ENCODE results near the gene TST. TPM values are rescaled to one million over a fixed set of nuclear protein-coding genes. Genes with fewer than 3 reads are reported as not detected.

TST gene
- total RNA-seq, 1 donor: 6.7 TPM

GRCh38 chr22:37057796-37058510, 38.7 kb upstream of the TST start:
- Histone ChIP-seq H3K4me1 (ENCODE audit: insufficient read depth, low read length) (peaks cover under 1% of the 10 kb centered on the region), H3K27me3 (ENCODE audit: insufficient read depth, low read length) (no peaks in the 10 kb centered on the region), H3K4me3 (ENCODE audit: low read length) (no peak overlapping the region), H3K9me3 (ENCODE audit: low read depth, low read length) (no peaks in the 10 kb centered on the region)

- no peaks in the 10 kb centered on the region for H3K9me3 ChIP-seq (ENCODE audit: low read depth, low read length)
- no peak overlapping the region for H3K4me3 ChIP-seq (ENCODE audit: low read length)
- H3K4me1 ChIP-seq (ENCODE audit: insufficient read depth, low read length): peaks cover 8% of the 10 kb centered on the region
- no peaks in the 10 kb centered on the region for H3K27me3 ChIP-seq (ENCODE audit: insufficient read depth, low read length)
These were observed 38.0 kb upstream of the TST start for GRCh38 chr22:37057226-37057625.

- Histone ChIP-seq H3K4me1 (ENCODE audit: insufficient read depth, low read length) (peaks cover 14% of the 10 kb centered on the region), H3K9me3 (ENCODE audit: low read depth, low read length) (no peaks in the 10 kb centered on the region), H3K27me3 (ENCODE audit: insufficient read depth, low read length) (no peaks in the 10 kb centered on the region), H3K4me3 (ENCODE audit: low read length) (no peak overlapping the region)
These were observed 37.0 kb upstream of the TST start for GRCh38 chr22:37056246-37056645.

DNA sequence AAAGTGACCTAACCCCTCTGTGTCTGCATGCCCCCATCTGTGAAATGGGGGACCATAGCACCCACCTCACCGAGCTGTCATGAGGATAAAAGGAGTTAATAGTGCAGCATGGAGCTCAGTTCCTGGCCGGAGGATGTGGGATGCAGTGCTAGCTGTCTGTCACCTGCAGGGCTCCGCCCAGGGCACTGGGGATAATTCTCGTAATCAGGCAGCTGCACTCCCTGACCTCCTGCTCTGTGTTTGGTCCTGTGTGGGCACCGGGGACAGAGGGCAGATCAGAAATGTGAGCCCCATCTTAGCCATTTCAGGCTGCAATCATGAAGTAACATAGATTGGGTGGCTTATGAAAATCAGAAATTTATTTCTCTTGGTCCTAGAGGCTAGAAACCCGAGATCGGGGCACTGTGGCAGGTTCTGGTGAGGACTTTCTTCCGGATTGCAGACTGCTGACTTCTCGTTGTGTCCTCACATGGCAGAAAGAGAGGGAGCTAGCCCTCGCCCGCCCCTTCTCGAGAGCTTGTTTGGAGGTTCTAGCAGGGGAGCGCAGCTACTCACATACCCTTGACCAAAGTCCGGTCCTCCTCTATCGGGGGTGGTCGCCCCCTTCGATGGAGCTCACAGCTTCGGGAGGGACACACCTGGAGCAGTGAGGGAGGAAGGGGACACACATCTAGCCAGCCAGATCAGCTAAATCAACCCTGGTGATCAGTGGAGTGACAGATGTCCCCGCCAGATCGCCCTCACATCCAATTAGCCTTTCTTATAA, 35.5 kb upstream of the TST start:
- no peak overlapping the region for H3K4me3 ChIP-seq (ENCODE audit: low read length)
- no peaks in the 10 kb centered on the region for H3K9me3 ChIP-seq (ENCODE audit: low read depth, low read length)
- H3K27me3 ChIP-seq (ENCODE audit: insufficient read depth, low read length): no peaks in the 10 kb centered on the region
- H3K4me1 ChIP-seq (ENCODE audit: insufficient read depth, low read length): peaks cover 26% of the 10 kb centered on the region

DNA sequence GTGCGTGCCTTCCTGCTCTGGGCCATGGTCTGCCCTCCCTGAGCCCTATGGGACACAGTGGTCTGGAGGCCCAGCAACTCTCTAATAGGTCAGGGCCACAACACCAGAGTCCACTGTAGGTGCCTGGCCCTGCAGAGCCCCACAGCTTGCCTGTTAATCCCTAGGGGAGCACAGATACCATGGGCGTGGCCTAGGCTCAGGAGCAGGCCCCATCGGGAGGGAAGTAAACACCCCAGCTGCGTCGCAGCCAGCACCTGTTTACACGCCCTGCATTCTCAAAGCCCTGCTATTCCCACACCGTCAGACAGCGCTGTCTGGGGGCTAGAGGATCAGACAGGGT, 34.8 kb upstream of the TST start:
- H3K9me3 ChIP-seq (ENCODE audit: low read depth, low read length): no peaks in the 10 kb centered on the region
- no peak overlapping the region for H3K4me3 ChIP-seq (ENCODE audit: low read length)
- H3K27me3 ChIP-seq (ENCODE audit: insufficient read depth, low read length): no peaks in the 10 kb centered on the region
- peaks cover 26% of the 10 kb centered on the region for H3K4me1 ChIP-seq (ENCODE audit: insufficient read depth, low read length)

- Histone ChIP-seq H3K9me3 (ENCODE audit: low read depth, low read length) (no peaks in the 10 kb centered on the region), H3K4me1 (ENCODE audit: insufficient read depth, low read length) (peaks cover 26% of the 10 kb centered on the region), H3K4me3 (ENCODE audit: low read length) (no peak overlapping the region), H3K27me3 (ENCODE audit: insufficient read depth, low read length) (no peaks in the 10 kb centered on the region)
These were observed 34.2 kb upstream of the TST start for GRCh38 chr22:37053310-37054055.

GRCh38 chr22:37052386-37053309, 33.4 kb upstream of the TST start:
- Histone ChIP-seq H3K4me1 (ENCODE audit: insufficient read depth, low read length) (peaks cover 26% of the 10 kb centered on the region), H3K9me3 (ENCODE audit: low read depth, low read length) (no peaks in the 10 kb centered on the region), H3K4me3 (ENCODE audit: low read length) (no peak overlapping the region), H3K27me3 (ENCODE audit: insufficient read depth, low read length) (no peaks in the 10 kb centered on the region)

DNA sequence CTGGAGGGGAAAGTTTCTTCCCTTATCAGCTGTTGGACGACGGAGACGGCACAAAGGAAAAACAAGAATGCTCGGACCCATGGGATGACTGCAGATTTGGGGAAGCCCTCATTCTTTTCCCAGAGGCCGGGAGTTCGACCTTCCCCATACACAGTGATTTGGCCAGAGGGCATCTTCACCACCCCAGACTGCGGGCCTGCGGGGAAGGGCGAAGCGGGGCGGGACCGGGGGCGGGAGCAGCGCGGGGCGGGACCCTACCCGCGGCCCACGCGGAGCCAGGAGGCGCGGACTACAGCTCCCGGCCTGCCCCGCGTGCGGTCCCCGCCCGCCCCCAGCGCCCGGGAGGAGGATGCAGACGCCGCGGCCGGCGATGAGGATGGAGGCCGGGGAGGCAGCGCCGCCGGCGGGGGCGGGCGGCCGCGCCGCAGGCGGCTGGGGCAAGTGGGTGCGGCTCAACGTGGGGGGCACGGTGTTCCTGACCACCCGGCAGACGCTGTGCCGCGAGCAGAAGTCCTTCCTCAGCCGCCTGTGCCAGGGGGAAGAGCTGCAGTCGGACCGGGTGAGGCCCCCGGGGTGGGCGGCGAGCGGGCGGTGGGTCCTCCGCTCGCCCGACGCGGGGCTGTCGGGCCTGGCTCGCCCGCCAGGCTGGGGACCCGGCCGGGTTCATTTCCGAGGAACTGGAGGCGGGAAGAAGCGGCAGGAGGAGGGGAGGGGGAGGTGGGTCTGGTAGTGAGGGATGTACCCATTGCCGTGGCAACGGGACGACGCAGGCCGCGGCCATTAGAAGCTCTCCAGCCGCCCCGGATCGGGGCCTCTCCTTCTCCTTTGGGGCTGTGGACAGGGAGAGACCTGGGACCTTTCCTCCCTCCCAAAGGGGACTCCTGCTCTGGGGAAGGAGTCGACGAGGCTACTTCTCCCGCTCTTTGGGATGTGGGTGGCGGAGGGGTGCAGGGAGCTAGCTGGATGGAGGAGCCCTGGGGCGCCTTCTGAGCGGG, 32.4 kb upstream of the TST start, which contains the start of gene KCTD17:
KCTD17 (plus strand) TSS at position 352 of the 995 bp plus-strand sequence; CDS start at position 371, 19 bp downstream.
- peaks cover 26% of the 10 kb centered on the region for H3K4me1 ChIP-seq (ENCODE audit: insufficient read depth, low read length)
- H3K27me3 ChIP-seq (ENCODE audit: insufficient read depth, low read length): no peaks in the 10 kb centered on the region
- H3K4me3 ChIP-seq (ENCODE audit: low read length): peak within 1 kb of the TSS; percentile 52
- H3K9me3 ChIP-seq (ENCODE audit: low read depth, low read length): no peaks in the 10 kb centered on the region

- H3K4me3 ChIP-seq (ENCODE audit: low read length): no peak overlapping the region
- H3K27me3 ChIP-seq (ENCODE audit: insufficient read depth, low read length): no peaks in the 10 kb centered on the region
- H3K4me1 ChIP-seq (ENCODE audit: insufficient read depth, low read length): peaks cover 28% of the 10 kb centered on the region
- no peaks in the 10 kb centered on the region for H3K9me3 ChIP-seq (ENCODE audit: low read depth, low read length)
These were observed 31.7 kb upstream of the TST start for GRCh38 chr22:37050913-37051312.

GRCh38 chr22:37049224-37049623, 30.0 kb upstream of the TST start:
- Histone ChIP-seq H3K9me3 (ENCODE audit: low read depth, low read length) (no peaks in the 10 kb centered on the region), H3K4me3 (ENCODE audit: low read length) (no peak overlapping the region), H3K27me3 (ENCODE audit: insufficient read depth, low read length) (no peaks in the 10 kb centered on the region), H3K4me1 (ENCODE audit: insufficient read depth, low read length) (peaks cover 41% of the 10 kb centered on the region)

DNA sequence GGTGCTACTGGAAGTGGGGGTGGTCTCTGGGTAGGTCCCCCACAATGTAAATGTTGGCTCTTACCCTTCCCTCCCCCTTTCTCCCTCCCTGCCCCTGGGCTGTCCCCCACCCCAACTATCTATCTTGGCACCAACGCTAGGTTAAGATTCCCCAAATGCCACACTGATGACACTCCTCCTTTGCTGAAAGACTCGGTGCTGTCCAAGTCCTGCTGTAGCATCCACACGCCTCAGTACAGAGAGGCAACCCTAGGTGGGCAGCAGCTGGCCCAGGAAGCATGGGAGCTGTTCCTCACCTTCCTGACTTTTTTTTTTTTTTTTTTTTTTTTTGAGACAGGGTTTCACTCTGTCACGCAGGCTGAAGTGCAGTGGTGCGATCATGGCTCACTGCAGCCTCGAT, 28.9 kb upstream of the TST start:
- H3K27me3 ChIP-seq (ENCODE audit: insufficient read depth, low read length): no peaks in the 10 kb centered on the region
- H3K9me3 ChIP-seq (ENCODE audit: low read depth, low read length): no peaks in the 10 kb centered on the region
- H3K4me3 ChIP-seq (ENCODE audit: low read length): no peak overlapping the region
- H3K4me1 ChIP-seq (ENCODE audit: insufficient read depth, low read length): peaks cover 41% of the 10 kb centered on the region

DNA sequence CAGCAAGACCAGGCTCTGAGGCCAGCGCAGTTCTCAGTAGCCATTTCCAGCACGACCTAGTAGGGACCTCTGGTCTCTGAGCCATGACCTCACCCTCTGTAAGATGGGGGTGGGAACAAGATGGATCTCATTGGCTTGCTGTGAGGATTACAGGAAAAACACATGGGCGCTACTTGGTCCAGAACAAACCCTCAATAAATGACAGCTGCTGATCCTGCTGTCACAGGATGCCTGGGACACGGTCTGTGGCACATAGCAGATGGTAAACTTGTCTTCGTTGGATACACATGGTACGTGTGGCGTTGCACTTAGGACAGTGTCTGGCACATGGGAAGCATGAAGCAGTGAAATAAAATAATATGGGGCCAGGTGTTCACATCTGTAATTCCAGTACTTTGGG, 27.8 kb upstream of the TST start:
- Histone ChIP-seq H3K4me1 (ENCODE audit: insufficient read depth, low read length) (peaks cover 31% of the 10 kb centered on the region), H3K4me3 (ENCODE audit: low read length) (no peak overlapping the region), H3K9me3 (ENCODE audit: low read depth, low read length) (no peaks in the 10 kb centered on the region), H3K27me3 (ENCODE audit: insufficient read depth, low read length) (no peaks in the 10 kb centered on the region)

- no peak overlapping the region for H3K4me3 ChIP-seq (ENCODE audit: low read length)
- peaks cover 28% of the 10 kb centered on the region for H3K4me1 ChIP-seq (ENCODE audit: insufficient read depth, low read length)
- no peaks in the 10 kb centered on the region for H3K27me3 ChIP-seq (ENCODE audit: insufficient read depth, low read length)
- H3K9me3 ChIP-seq (ENCODE audit: low read depth, low read length): no peaks in the 10 kb centered on the region
These were observed 27.3 kb upstream of the TST start for GRCh38 chr22:37046589-37046988.

Measured in mononuclear cell (primary cell).